OCI-LY7 (cell line): ENCODE results near the gene ADO. TPM values are rescaled to one million over a fixed set of nuclear protein-coding genes. Genes with fewer than 3 reads are reported as not detected.

Source experiments
- Bru-seq: library from RNA; stranded (reverse); fragments of 400-500 nt; gene quantifications from one replicate; lab custom pipeline; 2021; lab: Mats Ljungman, UMichigan
- BruChase-seq, 2 experiments: library from RNA; stranded (reverse); fragments of 400-500 nt; gene quantifications; one replicate each; lab custom pipeline; 2021; lab: Mats Ljungman, UMichigan
- BruUV-seq: library from RNA; stranded (reverse); fragments of 400-500 nt; replicated peaks from 2 replicates; lab custom pipeline; 2021; lab: Mats Ljungman, UMichigan
- CTCF ChIA-PET: fragments of 300-600 bp; sonication (Branson Sonifier 250); formaldehyde crosslinking; loops from one replicate; lab custom pipeline; 2022; ENCODE audit warnings: antibody characterized with exemption; ENCODE audit not compliant: unreplicated experiment; lab: Charles Lee
- POLR2A ChIA-PET: fragments of 300-600 bp; sonication (Branson Sonifier 250); formaldehyde crosslinking; loops from one replicate; lab custom pipeline; 2022; ENCODE audit warnings: antibody characterized with exemption; lab: Charles Lee
- DNase-seq: peaks from one replicate; pipeline ENCODE4 v3.0.0-alpha.2; 2015; ENCODE audit warnings: low spot score
- H2AFZ ChIP-seq: fragments of 200-600 bp; sonication (generic), shearing (Covaris generic); 2 replicates; pipeline ENCODE4 v1.6.1; 2014; ENCODE audit warnings: mild to moderate bottlenecking, antibody characterized with exemption, low read length, moderate library complexity
- H3K27ac ChIP-seq: fragments of 200-600 bp; sonication (generic); 2 replicates; pipeline ENCODE4 v1.5.1; 2014; ENCODE audit warnings: mixed run types, low read depth, mild to moderate bottlenecking, moderate library complexity, low read length, inconsistent platforms; ENCODE audit not compliant: poor library complexity, severe bottlenecking
- H3K36me3 ChIP-seq: fragments of 200-600 bp; sonication (generic); 2 replicates; pipeline ENCODE4 v1.6.1; 2014; ENCODE audit warnings: mild to moderate bottlenecking, antibody characterized with exemption, low read length, moderate library complexity, mixed read lengths; ENCODE audit not compliant: insufficient read depth
- H3K4me1 ChIP-seq: fragments of 200-600 bp; sonication (generic); 2 replicates; pipeline ENCODE4 v1.5.1; 2014; ENCODE audit warnings: mild to moderate bottlenecking, low read length; ENCODE audit not compliant: insufficient read depth, poor library complexity, severe bottlenecking
- H3K4me2 ChIP-seq: fragments of 200-600 bp; sonication (generic); 2 replicates; pipeline ENCODE4 v1.6.1; 2014; ENCODE audit warnings: mild to moderate bottlenecking, low read length
- H3K4me3 ChIP-seq: fragments of 200-600 bp; sonication (generic); 2 replicates; pipeline ENCODE4 v1.5.1; 2014; ENCODE audit warnings: mild to moderate bottlenecking, low read depth, low read length; ENCODE audit not compliant: poor library complexity, severe bottlenecking
- H3K79me2 ChIP-seq: fragments of 200-600 bp; sonication (generic); 2 replicates; pipeline ENCODE4 v1.6.1; 2016; ENCODE audit warnings: low read depth, mild to moderate bottlenecking, low read length, moderate library complexity, mixed read lengths; ENCODE audit not compliant: insufficient read depth
- H3K9me2 ChIP-seq: fragments of 200-600 bp; sonication (generic); 2 replicates; pipeline ENCODE4 v1.6.1; 2016; ENCODE audit warnings: mild to moderate bottlenecking, low read length, mixed read lengths; ENCODE audit not compliant: insufficient read depth
- H3K9me3 ChIP-seq: fragments of 200-600 bp; sonication (generic); 2 replicates; pipeline ENCODE4 v1.6.1; 2014; ENCODE audit warnings: mild to moderate bottlenecking, mixed run types, low read length, mixed read lengths
- H4K20me1 ChIP-seq: fragments of 200-600 bp; sonication (generic); 2 replicates; pipeline ENCODE4 v1.6.1; 2014; ENCODE audit warnings: mild to moderate bottlenecking, antibody characterized with exemption, low read length, moderate library complexity, mixed read lengths; ENCODE audit not compliant: insufficient read depth
- CTCF ChIP-seq: fragments of 200-600 bp; sonication (generic); conservative IDR thresholded peaks from 2 replicates; pipeline ENCODE4 v1.5.1; 2014; ENCODE audit warnings: mild to moderate bottlenecking, antibody characterized with exemption, low read length, moderate library complexity, mixed read lengths
- EZH2phosphoT487 ChIP-seq: fragments of 200-600 bp; sonication (generic); IDR thresholded peaks from 2 replicates; pipeline ENCODE4 v1.6.1; 2018; ENCODE audit warnings: low read depth, borderline replicate concordance, mild to moderate bottlenecking, mixed run types, antibody characterized with exemption, low read length, moderate library complexity, mixed read lengths
- intact Hi-C: fragments of 100-400 bp; cut with micrococcal nuclease; formaldehyde crosslinking; loops from one replicate; pipeline ENCODE4 v1.10.0; 2022; ENCODE audit not compliant: unreplicated experiment
- long read RNA-seq: library from polyadenylated mRNA; stranded (forward); transcript quantifications from one replicate; pipeline ENCODE4 v2.0.0, GENCODE V29; 2022
- total RNA-seq, 2 experiments: library from RNA; depleted of rRNA in 1 of 2; stranded (reverse); fragments of >200 nt in 1 of 2; shearing (Covaris generic) in 1 of 2; gene quantifications; 2 replicates each; pipeline ENCODE4 v1.2.3, GENCODE V29; 2014 to 2022

ADO gene
- 33.1 and 43.1 TPM in 2 replicates for total RNA-seq (2014; rRNA removed; shearing (Covaris generic))
- total RNA-seq (2022) = 30.3 and 33.9 TPM in 2 replicates
- Bru-seq, nascent RNA = percentile 88 among the genes with signal in this experiment
- percentile 72 among the genes with signal in this experiment for BruChase-seq, experiment 1, labeled RNA remaining after a 6-hour chase
- BruChase-seq, experiment 2, labeled RNA remaining after a 2-hour chase = percentile 98 among the genes with signal in this experiment
- long read RNA-seq, transcript ADO-201 (1 exons, 3,627 nt) = major isoform, 14 of 14 reads
- long read RNA-seq, partial matches to known transcripts = 0 of 14 reads
- long read RNA-seq, other reads (novel, unspliced or antisense) = 0 of 14 reads

- peaks cover 41% of the 10 kb centered on the region for H3K36me3 ChIP-seq
- H2AFZ ChIP-seq = peak within 1 kb of the TSS; percentile 61
- intact Hi-C loops = loop anchor here (1.0 to 10.0 kb wide), 5 partner anchors 151 to 460 kb away; partner anchors contain the start of gene NRBF2
- no peaks in the 10 kb centered on the region for H3K9me2 ChIP-seq
- H4K20me1 ChIP-seq = peaks cover 30% of the 10 kb centered on the region
- no TSS peak for BruUV-seq
- DNase-seq = peak; percentile 89
- ChIA-PET CTCF (interaction anchor here (0.6 to 1.1 kb wide), 4 partner anchors 12 to 209 kb away, joined by 3 to 5 read pairs (median 3); partner anchors contain the start of gene EGR2), POLR2A (interaction anchor here (0.8 to 6.9 kb wide), 13 partner anchors 10 to 842 kb away, joined by 3 to 54 read pairs (median 3); partner anchors contain the start of genes EGR2 and NRBF2)
- peaks cover 43% of the 10 kb centered on the region for H3K79me2 ChIP-seq
- peak within 1 kb of the TSS; percentile 88 for H3K4me3 ChIP-seq
- peaks cover 39% of the 10 kb centered on the region for H3K4me1 ChIP-seq
- no peaks in the 10 kb centered on the region for H3K9me3 ChIP-seq
- no peak for TF ChIP-seq EZH2phosphoT487
- TF ChIP-seq CTCF = no peak
- peak within 1 kb of the TSS; percentile 66 for H3K27ac ChIP-seq
- peak within 1 kb of the TSS; percentile 73 for H3K4me2 ChIP-seq
These were observed at the start of gene ADO for GRCh38 chr10:62804356-62805230. Gene ADO (plus strand): TSS chr10:62804720. CDS start chr10:62805060, 340 bp downstream.

- no peak overlapping the region for H3K4me3 ChIP-seq
- no peaks in the 10 kb centered on the region for H3K79me2 ChIP-seq
- H3K36me3 ChIP-seq = no peaks in the 10 kb centered on the region
- TF ChIP-seq CTCF (no peak), EZH2phosphoT487 (no peak)
- POLR2A ChIA-PET = no interaction called here
- no peaks in the 10 kb centered on the region for H4K20me1 ChIP-seq
- no peak for DNase-seq
- CTCF ChIA-PET = interaction anchor here (1.1 kb wide), 1 partner anchor 63 kb away, joined by 6 read pairs; no protein-coding TSS in a partner anchor
- H3K4me2 ChIP-seq = no peak overlapping the region; the same call in 1 of the 2 replicates
- H3K4me1 ChIP-seq = peaks cover 21% of the 10 kb centered on the region
- no peaks in the 10 kb centered on the region for H3K9me2 ChIP-seq
- no peak overlapping the region for H2AFZ ChIP-seq
- no peaks in the 10 kb centered on the region for H3K9me3 ChIP-seq
- BruUV-seq = no TSS peak
- no peak overlapping the region for H3K27ac ChIP-seq
- intact Hi-C loops = no loop called here
These were observed 49.6 kb upstream of the ADO start for GRCh38 chr10:62754963-62755362.
